ENCODE measurements around the gene NSD1.

NSD1 gene, protein sequence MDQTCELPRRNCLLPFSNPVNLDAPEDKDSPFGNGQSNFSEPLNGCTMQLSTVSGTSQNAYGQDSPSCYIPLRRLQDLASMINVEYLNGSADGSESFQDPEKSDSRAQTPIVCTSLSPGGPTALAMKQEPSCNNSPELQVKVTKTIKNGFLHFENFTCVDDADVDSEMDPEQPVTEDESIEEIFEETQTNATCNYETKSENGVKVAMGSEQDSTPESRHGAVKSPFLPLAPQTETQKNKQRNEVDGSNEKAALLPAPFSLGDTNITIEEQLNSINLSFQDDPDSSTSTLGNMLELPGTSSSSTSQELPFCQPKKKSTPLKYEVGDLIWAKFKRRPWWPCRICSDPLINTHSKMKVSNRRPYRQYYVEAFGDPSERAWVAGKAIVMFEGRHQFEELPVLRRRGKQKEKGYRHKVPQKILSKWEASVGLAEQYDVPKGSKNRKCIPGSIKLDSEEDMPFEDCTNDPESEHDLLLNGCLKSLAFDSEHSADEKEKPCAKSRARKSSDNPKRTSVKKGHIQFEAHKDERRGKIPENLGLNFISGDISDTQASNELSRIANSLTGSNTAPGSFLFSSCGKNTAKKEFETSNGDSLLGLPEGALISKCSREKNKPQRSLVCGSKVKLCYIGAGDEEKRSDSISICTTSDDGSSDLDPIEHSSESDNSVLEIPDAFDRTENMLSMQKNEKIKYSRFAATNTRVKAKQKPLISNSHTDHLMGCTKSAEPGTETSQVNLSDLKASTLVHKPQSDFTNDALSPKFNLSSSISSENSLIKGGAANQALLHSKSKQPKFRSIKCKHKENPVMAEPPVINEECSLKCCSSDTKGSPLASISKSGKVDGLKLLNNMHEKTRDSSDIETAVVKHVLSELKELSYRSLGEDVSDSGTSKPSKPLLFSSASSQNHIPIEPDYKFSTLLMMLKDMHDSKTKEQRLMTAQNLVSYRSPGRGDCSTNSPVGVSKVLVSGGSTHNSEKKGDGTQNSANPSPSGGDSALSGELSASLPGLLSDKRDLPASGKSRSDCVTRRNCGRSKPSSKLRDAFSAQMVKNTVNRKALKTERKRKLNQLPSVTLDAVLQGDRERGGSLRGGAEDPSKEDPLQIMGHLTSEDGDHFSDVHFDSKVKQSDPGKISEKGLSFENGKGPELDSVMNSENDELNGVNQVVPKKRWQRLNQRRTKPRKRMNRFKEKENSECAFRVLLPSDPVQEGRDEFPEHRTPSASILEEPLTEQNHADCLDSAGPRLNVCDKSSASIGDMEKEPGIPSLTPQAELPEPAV (N-terminal part only)

DNA sequence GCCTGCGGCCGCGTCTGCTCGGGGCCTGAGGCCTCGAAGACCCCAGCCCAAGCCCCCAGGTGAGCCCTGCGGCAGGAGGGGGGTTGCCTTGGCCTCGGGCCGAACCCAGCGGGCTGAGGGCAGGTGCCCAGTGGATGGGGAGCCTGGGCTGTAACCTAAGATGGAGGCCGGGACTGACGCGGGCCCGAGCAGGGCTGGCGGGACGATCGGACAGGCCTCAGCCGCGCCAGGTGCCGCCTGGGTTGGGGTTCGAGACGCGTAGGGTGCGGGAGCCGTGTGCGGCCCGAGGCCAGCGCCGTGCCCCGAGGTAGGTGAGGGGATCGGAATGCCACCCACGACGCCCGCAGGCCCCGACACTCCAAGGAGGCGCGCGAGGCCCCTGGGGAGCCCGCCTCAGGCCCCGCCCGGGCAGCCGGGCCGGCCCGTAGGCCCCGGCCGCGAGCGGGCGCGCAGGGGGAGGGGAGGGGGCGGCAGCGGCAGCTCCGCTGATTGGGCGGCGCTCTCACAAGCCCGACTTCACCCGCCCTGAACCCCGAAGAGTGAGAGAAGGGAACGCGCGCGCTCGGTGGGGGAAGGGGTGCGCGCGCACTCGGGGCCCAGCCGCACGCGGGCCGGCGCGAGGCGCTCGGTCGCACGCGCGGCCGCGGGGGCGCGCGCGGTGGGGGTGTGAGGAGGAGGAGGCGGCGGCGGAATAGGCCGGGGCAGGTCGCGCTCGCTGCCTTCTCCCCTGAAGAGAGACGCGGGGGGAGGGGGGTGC, at the start of gene NSD1:
TSS of gene NSD1 (plus strand) at position 678 of the 757 bp plus-strand sequence. CDS start 1,331 bp downstream, outside the sequence.
- DNase-seq (ENCODE audit: low spot score): peak; percentile 44

DNA sequence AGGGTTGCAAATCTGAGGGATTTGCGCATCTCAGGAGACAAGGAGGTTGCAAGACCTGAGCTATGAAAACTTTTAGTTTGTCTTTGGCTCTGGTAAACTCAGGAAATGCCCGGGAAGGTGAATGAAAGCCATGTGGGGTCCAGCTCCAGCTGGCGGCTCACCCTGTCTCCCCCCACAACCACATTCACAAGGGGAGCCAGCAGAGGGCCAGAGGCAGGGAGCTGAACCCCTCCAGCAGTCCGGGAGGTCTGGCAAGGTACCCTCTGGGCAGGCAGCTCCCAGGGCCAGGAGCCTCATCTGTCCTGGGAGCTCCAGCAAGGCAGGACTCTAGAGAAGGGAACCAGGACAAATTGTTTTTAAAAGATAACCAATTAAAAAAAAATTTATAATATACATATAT, 49.4 kb upstream of the NSD1 start:
- no peak for DNase-seq (ENCODE audit: low spot score)

DNA sequence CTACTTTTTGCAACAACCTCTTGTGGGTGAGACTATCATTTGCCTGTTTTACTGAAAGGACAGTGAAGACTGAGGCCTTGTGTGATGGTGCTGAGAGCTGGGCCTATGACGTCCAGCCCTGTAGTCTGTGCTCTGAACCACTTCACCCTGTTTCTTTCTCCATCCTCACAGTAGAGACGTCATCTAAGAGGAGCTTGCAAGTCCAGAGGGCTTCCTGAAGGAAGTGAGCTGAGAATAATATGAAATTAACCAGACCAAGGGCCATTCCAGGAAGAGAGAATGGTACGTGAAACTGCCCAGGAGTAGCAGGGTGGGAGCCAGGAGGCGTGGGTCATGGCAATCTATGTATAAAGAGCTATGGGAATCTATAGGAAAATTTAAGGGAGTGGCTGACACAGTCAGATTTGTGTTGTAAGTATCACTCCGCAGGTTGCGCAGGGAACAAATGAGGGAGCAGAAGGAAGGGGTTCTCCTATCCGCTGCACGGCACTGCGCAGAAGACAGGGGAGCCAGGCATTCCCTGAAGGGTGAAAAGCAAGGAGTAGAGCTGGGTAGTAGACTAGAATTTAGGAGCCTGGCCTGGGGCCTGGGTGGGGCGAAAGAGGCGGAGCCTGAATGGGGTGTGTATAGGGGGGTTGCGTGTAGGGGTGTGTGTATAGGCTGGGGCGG, 47.5 kb upstream of the NSD1 start:
- DNase-seq (ENCODE audit: low spot score): no peak

DNA sequence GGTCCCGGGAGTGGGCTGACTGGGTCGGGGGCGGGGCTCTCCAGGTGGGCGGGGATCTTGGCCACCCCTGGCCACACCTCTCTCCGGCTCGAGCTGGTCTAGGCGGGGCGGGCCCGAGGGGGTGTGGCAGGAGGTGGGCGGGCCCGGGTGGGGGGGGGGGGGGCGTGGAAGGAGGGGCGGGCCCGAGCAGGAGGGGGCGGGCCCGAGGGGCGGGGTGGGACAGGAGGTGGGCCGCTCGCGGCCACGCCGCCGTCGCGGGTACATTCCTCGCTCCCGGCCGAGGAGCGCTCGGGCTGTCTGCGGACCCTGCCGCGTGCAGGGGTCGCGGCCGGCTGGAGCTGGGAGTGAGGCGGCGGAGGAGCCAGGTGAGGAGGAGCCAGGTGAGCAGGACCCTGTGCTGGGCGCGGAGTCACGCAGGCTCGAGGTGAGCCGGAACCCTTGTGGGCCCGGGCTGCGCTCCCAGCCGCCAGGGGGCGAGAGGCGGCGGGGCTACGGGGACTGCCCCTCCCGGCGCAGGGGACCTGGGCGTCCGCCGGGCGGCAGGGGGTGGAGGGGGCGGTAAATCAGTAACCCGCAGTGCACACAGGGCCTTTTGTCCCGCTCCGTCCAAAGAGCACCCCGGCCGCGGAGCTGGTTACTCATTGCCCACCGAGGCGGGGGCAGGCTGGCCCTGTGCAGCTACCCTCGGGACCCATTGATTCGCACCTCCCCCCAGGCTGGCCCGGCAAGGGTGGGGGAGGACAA, 46.7 kb upstream of the NSD1 start, which contains the start of gene FGFR4:
TSS of gene FGFR4 (plus strand) at position 262 of the 744 bp plus-strand sequence. CDS start 2,688 bp downstream, outside the sequence.
- peak; percentile 34 for DNase-seq (ENCODE audit: low spot score)

DNA sequence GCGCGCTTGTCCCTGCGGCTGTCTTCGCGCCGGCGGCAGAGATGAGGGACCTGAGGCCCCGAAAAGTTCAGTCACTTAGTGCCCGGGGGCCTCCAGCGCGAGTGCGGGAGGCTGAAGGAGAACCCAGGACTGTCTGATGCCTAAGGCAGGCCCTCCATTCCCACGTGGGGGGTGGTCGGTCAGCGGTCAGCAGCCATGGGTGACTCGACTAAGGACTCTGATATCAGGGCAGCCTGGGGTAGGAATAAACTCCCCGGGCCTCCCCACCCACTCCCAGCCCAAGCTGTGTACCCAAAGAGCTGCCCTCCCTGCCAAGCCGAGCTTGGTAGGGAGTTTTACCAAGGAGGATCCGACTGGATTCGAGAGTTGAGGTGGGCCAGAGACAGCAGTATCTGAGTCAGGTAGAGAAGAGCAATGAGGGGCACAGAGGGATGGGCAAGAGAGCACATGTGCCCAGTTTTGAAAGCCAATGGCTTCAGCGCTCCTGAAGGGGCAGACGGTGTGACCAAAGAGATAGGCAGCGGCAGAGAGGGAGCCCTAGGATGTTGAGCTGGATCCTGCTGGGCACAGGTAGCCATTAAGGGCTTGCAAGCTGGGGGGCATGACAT, 46.1 kb upstream of the NSD1 start:
- no peak for DNase-seq (ENCODE audit: low spot score)

DNA sequence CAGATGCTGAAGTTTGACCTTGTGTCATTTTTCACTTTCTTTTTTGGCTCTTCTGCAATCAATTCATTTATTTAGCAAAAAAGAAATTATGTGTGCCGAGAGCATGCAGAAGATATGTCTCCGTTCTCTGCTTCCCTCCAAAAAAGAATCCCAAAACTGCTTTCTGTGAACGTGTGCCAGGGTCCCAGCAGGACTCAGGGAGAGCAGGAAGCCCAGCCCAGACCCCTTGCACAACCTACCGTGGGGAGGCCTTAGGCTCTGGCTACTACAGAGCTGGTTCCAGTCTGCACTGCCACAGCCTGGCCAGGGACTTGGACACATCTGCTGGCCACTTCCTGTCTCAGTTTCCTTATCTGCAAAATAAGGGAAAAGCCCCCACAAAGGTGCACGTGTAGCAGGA, 44.4 kb upstream of the NSD1 start:
- DNase-seq (ENCODE audit: low spot score): no peak

DNA sequence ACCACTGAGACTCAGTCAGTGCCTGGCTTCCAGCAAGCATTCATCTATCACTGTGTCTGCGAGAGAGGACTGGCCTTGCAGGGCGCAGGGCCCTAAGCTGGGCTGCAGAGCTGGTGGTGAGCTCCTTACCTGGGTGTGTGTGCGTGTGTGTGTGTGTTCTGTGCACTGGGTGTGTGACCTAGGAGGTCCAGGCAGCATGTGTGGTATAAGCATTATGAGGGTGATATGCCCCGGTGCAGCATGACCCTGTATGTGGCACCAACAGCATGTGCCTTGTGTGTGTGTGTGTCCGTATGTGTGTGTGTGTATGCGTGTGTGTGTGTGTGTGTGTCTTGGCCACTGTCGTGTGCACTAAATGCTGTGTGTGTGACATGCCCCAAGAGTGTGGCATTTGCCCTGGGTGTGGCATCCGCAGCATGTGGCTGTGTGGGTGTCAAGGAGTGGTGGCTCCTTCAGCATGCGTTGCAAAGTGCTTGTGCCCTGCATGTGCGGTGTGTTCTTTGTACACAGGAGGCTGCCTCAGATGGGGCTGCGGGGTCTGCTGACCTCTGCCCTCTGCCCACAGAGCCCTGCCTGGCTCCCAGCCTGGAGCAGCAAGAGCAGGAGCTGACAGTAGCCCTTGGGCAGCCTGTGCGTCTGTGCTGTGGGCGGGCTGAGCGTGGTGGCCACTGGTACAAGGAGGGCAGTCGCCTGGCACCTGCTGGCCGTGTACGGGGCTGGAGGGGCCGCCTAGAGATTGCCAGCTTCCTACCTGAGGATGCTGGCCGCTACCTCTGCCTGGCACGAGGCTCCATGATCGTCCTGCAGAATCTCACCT, 43.5 kb upstream of the NSD1 start:
- DNase-seq (ENCODE audit: low spot score): no peak

DNA sequence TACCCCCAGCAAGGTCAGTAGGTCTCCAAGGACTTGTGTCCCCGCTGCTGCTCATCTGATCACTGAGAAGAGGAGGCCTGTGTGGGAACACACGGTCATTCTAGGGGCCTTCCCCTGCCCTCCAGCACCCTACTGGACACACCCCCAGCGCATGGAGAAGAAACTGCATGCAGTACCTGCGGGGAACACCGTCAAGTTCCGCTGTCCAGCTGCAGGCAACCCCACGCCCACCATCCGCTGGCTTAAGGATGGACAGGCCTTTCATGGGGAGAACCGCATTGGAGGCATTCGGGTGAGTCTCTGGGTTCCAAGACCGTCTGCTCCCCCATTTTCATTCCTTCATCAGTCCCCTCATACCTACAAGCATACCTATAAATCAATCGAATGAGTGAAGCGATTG, 42.8 kb upstream of the NSD1 start:
- no peak for DNase-seq (ENCODE audit: low spot score)

DNA sequence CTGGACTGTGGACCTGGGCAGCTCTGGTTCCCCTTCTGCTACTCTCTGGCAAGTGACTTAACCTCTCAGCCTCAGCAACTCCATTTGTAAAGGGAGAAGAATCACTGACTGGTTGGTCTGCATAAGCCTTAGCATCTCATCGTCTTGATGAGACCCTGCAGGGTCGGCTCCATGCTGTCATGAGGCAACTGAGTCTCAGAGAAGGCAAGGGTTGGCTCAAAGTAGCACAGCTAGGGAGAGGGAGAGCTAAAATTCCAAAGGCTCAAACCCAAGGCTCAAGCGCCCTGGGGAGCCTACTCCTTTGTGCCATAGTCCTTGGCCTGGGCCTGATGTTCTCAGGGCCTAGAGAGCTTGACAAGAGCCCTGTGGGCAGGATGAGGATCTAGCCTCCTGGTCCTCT, 42.3 kb upstream of the NSD1 start:
- no peak for DNase-seq (ENCODE audit: low spot score)

DNA sequence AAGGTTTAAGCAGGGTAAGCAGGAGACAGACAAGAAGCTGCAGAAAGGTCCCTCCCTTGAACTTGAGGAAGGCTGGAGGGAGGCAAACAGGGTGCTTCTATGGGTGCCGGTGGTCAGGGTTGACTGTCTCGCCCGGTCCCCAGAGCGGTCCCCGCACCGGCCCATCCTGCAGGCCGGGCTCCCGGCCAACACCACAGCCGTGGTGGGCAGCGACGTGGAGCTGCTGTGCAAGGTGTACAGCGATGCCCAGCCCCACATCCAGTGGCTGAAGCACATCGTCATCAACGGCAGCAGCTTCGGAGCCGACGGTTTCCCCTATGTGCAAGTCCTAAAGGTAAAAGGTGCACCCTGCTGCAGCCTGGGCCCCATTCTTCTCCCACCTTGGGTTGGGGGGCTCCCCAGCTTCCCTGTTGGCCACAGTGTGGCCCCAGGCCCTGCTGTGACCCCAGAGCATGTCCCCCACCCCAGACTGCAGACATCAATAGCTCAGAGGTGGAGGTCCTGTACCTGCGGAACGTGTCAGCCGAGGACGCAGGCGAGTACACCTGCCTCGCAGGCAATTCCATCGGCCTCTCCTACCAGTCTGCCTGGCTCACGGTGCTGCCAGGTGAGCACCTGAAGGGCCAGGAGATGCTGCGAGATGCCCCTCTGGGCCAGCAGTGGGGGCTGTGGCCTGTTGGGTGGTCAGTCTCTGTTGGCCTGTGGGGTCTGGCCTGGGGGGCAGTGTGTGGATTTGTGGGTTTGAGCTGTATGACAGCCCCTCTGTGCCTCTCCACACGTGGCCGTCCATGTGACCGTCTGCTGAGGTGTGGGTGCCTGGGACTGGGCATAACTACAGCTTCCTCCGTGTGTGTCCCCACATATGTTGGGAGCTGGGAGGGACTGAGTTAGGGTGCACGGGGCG, 41.1 kb upstream of the NSD1 start:
- DNase-seq (ENCODE audit: low spot score): no peak

DNA sequence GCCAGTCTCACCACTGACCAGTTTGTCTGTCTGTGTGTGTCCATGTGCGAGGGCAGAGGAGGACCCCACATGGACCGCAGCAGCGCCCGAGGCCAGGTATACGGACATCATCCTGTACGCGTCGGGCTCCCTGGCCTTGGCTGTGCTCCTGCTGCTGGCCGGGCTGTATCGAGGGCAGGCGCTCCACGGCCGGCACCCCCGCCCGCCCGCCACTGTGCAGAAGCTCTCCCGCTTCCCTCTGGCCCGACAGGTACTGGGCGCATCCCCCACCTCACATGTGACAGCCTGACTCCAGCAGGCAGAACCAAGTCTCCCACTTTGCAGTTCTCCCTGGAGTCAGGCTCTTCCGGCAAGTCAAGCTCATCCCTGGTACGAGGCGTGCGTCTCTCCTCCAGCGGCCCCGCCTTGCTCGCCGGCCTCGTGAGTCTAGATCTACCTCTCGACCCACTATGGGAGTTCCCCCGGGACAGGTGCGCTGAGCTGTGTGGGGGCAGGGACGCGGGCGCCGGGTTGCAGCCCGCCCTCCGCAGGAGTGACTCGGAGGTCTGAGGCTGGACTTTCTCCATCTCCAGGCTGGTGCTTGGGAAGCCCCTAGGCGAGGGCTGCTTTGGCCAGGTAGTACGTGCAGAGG, 40.4 kb upstream of the NSD1 start:
- DNase-seq (ENCODE audit: low spot score): no peak

DNA sequence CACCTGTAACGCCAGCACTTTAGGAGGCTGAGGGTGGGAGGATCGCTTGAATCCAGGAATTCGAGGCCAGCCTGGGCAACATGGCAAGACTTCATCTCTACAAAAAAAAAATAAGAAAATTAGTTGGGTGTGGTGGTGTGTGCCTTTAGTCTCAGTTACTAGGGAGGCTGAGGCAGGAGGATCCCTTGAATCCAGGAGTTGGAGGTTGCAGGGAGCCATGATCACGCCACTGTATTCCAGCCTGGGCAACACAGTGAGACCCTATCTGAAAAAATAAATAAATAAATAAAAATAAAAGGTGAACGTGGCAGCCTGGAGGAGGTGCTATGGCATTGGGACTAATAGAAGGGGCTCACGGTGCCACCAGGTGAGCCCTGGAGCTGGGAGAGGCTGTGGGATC, 39.8 kb upstream of the NSD1 start:
- no peak for DNase-seq (ENCODE audit: low spot score)

DNA sequence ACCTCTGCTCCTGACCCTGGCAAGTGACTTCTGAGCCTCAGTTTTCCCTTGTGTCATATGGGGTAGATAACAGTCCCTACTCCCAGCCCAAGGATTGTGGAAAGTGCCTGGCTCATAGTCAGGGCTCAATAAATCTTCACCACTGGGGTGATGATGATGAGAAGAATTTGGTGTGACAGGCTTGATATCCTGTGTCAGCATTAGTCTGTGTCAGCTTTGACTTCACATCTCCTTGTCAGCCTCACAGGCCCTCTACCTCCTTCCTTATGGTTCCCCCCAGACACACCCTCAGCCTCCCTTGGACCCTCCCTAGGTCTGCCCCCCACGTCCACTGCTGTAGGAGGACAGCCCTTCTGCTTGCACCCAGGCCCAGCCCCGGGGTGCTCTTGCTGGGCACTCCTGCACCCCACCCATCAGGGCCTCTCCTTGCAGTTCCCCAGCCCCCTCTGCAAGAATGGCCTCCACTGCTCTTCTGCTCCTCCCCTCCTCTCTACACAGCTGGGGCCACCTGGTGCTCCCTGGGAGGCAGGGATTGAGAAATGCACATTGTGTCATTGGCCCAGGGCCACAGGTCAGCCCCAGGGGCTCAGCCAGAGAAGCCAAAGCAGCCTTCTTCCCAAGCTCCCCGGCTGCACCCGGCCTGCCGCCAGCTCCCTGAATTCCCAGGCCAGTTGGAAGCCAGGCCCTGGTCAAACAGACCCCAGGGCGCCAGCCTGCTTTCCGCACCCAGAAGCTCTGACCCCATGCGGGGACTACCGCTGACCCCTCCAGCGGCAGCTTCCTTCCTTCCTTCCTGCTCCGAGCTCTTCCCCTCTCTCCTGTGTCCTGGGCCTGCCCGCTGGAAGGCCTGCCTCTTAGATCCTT, 39.1 kb upstream of the NSD1 start:
- DNase-seq (ENCODE audit: low spot score): peak; percentile 24

DNA sequence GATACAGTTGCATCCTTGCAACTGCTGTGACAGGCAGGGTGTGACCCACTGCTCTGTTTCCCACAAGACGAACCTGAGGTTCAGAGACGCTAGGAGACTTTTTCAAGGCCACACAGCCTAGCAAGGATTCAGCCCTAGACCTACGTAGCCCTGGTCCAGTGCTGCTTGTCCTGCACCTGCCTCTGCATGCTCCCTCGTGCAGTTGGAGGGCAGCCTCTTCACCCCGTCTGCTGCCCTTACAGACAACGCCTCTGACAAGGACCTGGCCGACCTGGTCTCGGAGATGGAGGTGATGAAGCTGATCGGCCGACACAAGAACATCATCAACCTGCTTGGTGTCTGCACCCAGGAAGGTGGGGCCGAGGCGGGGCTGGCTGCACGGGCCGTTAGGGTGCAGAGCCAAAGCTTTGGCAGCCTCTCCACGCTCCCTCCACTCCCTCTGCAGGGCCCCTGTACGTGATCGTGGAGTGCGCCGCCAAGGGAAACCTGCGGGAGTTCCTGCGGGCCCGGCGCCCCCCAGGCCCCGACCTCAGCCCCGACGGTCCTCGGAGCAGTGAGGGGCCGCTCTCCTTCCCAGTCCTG, 38.4 kb upstream of the NSD1 start:
- DNase-seq (ENCODE audit: low spot score): no peak

DNA sequence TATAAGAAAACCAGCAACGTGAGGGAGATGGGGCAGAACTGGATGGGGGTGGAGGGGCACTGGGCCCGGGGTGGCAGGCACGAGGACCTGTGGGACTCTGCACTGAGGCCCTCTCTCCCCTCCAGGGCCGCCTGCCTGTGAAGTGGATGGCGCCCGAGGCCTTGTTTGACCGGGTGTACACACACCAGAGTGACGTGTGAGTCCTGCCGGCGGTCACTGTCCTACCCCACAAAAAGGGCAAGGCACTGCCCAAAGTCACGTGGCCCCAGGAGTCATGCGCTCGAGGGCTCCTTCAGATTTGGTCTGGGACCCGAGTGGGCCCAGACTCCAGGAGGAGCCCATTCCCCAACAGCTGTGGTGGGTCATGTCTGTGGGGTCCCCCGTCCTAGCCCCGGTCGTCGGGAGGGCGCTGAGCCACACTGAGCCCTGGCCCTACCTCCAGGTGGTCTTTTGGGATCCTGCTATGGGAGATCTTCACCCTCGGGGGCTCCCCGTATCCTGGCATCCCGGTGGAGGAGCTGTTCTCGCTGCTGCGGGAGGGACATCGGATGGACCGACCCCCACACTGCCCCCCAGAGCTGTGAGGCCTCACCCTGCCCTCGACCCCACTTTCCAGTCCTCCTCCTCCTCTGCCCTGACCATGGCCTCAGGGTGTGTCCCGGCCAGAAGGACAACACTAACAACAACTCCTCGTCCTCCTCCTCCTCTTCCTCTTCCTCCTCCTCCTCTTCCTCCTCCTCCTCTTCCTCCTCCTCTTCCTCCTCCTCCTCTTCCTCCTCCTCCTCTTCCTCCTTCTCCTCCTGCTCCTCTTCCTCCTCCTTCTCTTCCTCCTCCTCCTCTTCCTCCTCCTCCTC, 37.2 kb upstream of the NSD1 start:
- no peak for DNase-seq (ENCODE audit: low spot score)

All from kidney capillary endothelial cell (primary cell).